Naive thymus-derived CD4-positive, alpha-beta T cell (primary cell): Measurements from ENCODE around the gene CLCNKB. TPM values are rescaled to one million over a fixed set of nuclear protein-coding genes. Genes with fewer than 3 reads are reported as not detected.
"Not testable (repeated sequence)": the region's sequence is repeated elsewhere in the genome, so short reads cannot be mapped to it uniquely, and the experiment has no call there.

Source experiments
- ATAC-seq: fragments of 150-1000 bp; cut with Tn5 transposase; 2 replicates; pipeline ENCODE4 v1.10.0; 2021; ENCODE audit warnings: mild to moderate bottlenecking, moderate library complexity
- CTCF ChIA-PET: fragments of 350-600 bp; sonication (Branson Sonifier 250); formaldehyde crosslinking; loops from one replicate; lab custom pipeline; 2021; ENCODE audit warnings: antibody characterized with exemption; lab: Charles Lee
- POLR2A ChIA-PET: fragments of 350-600 bp; sonication (Branson Sonifier 250); formaldehyde crosslinking; loops from one replicate; lab custom pipeline; 2021; ENCODE audit warnings: antibody characterized with exemption, inconsistent platforms; lab: Charles Lee
- DNase-seq, 9 donors: peaks; one replicate each; pipeline versions ENCODE4 v3.0.0 to v3.0.0-alpha.2; 2020 to 2022; ENCODE audit warnings: mixed read lengths in 1 of 9
- H3K27ac ChIP-seq: one replicate; pipeline ENCODE4 v1.7.0; 2013; ENCODE audit warnings: mild to moderate bottlenecking, low read depth, low read length, moderate library complexity
- H3K27me3 ChIP-seq, 2 donors: one replicate each; pipeline ENCODE4 v1.7.0; 2013; ENCODE audit warnings: low read length in 2 of 2, mild to moderate bottlenecking in 2 of 2, moderate library complexity in 2 of 2; ENCODE audit not compliant: control insufficient read depth in 2 of 2, insufficient read depth in 2 of 2
- H3K36me3 ChIP-seq, 3 experiments: 1 replicate in 2 of 3; 2 replicates in 1 of 3; pipeline ENCODE4 v1.7.0; 2013; ENCODE audit warnings: low read length in 3 of 3, mild to moderate bottlenecking in 3 of 3, moderate library complexity in 1 of 3; ENCODE audit not compliant: insufficient read depth in 3 of 3, control insufficient read depth in 2 of 3
- H3K4me1 ChIP-seq, 2 donors: one replicate each; pipeline ENCODE4 v1.7.0; 2013; ENCODE audit warnings: low read length in 2 of 2, mild to moderate bottlenecking in 2 of 2, moderate library complexity in 1 of 2; ENCODE audit not compliant: control insufficient read depth in 2 of 2, insufficient read depth in 2 of 2
- H3K4me3 ChIP-seq: 2 replicates; pipeline ENCODE4 v1.7.0; 2013; ENCODE audit warnings: mild to moderate bottlenecking, low read length
- H3K9me3 ChIP-seq, 3 experiments: 1 replicate in 2 of 3; 2 replicates in 1 of 3; pipeline ENCODE4 v1.7.0; 2013; ENCODE audit warnings: low read length in 3 of 3; ENCODE audit not compliant: control insufficient read depth in 2 of 3
- H3K27ac Mint-ChIP-seq, 9 donors: one replicate each; pipeline ENCODE4 v1.8.0; 2020 to 2022; ENCODE audit warnings: mixed read lengths in 9 of 9, mild to moderate bottlenecking in 8 of 9, moderate library complexity in 5 of 9, inconsistent platforms in 2 of 9
- H3K27me3 Mint-ChIP-seq, 5 donors: one replicate each; pipeline ENCODE4 v1.8.0; 2021 to 2022; ENCODE audit warnings: mixed read lengths in 5 of 5, mild to moderate bottlenecking in 1 of 5
- H3K36me3 Mint-ChIP-seq, 5 donors: one replicate each; pipeline ENCODE4 v1.8.0; 2020 to 2022; ENCODE audit warnings: mixed read lengths in 5 of 5, mild to moderate bottlenecking in 3 of 5, inconsistent platforms in 1 of 5
- H3K4me1 Mint-ChIP-seq, 7 donors: one replicate each; pipeline ENCODE4 v1.8.0; 2020 to 2022; ENCODE audit warnings: mixed read lengths in 7 of 7, mild to moderate bottlenecking in 3 of 7, inconsistent platforms in 1 of 7
- H3K4me3 Mint-ChIP-seq, 10 donors: one replicate each; pipeline ENCODE4 v1.8.0; 2020 to 2022; ENCODE audit warnings: mild to moderate bottlenecking in 10 of 10, mixed read lengths in 10 of 10, moderate library complexity in 6 of 10, inconsistent platforms in 2 of 10
- H3K9me3 Mint-ChIP-seq, 11 donors: one replicate each; pipeline ENCODE4 v1.8.0; 2020 to 2022; ENCODE audit warnings: mixed read lengths in 11 of 11, mild to moderate bottlenecking in 4 of 11, inconsistent platforms in 1 of 11, moderate library complexity in 1 of 11
- intact Hi-C, 2 donors: fragments of 100-400 bp; cut with micrococcal nuclease; formaldehyde crosslinking; loops; one replicate each; pipeline ENCODE4 v1.15.1; 2023
- polyA plus RNA-seq, 2 donors: library from polyadenylated mRNA; unstranded; fragments of 300-500 nt; fragmentation: Illumina TruSeq; gene quantifications; one replicate each; pipeline ENCODE4 v1.2.3, GENCODE V29; 2021
- total RNA-seq, 6 experiments: library from RNA in 5 of 6; stranded (reverse) in 5 of 6; gene quantifications; 1 replicate in 5 of 6; 2 replicates in 1 of 6; pipeline ENCODE4 v1.2.3 and lab custom pipeline; 2021 to 2026

CLCNKB gene
- total and polyA plus RNA-seq, 7 experiments from 2014 or later = not detected

- H3K27me3 Mint-ChIP-seq = peaks cover 6 to 24% (median 11%) of the 10 kb centered on the region in 5 donors
- ChIA-PET CTCF (no interaction called here), POLR2A (no interaction called here)
- H3K27ac ChIP-seq = no peak overlapping the region
- no peaks in the 10 kb centered on the region for H3K27me3 ChIP-seq
- ATAC-seq (no peak), DNase-seq (no peak)
- H3K4me3 Mint-ChIP-seq = no peak overlapping the region
- peaks cover 0 to 12% (median 0%) of the 10 kb centered on the region in 7 donors for H3K4me1 Mint-ChIP-seq
- H3K4me3 ChIP-seq = no peak overlapping the region
- H3K9me3 Mint-ChIP-seq = no peaks in the 10 kb centered on the region
- H3K27ac Mint-ChIP-seq = peak overlapping the region in 1 of 9 donors; percentile 55
- H3K4me1 ChIP-seq = no peaks in the 10 kb centered on the region
- no peaks in the 10 kb centered on the region for H3K9me3 ChIP-seq
- no peaks in the 10 kb centered on the region for H3K36me3 Mint-ChIP-seq
- intact Hi-C loops = no loop called here
- H3K36me3 ChIP-seq = no peaks in the 10 kb centered on the region
These were observed 14.3 kb upstream of the CLCNKB start for GRCh38 chr1:16029288-16029687.

- H3K27ac ChIP-seq = no peak overlapping the region
- no peak overlapping the region for H3K4me3 Mint-ChIP-seq
- peaks cover 6 to 24% (median 10%) of the 10 kb centered on the region in 5 donors for H3K27me3 Mint-ChIP-seq
- H3K4me1 Mint-ChIP-seq = peaks cover 0 to 12% (median 0%) of the 10 kb centered on the region in 7 donors
- H3K27me3 ChIP-seq = no peaks in the 10 kb centered on the region
- H3K36me3 Mint-ChIP-seq = no peaks in the 10 kb centered on the region
- POLR2A ChIA-PET = no interaction called here
- CTCF ChIA-PET = no interaction called here
- no peaks in the 10 kb centered on the region for H3K36me3 ChIP-seq
- no peak for ATAC-seq
- intact Hi-C loops = no loop called here
- H3K4me3 ChIP-seq = no peak overlapping the region
- no peaks in the 10 kb centered on the region for H3K9me3 ChIP-seq
- no peak for DNase-seq
- H3K9me3 Mint-ChIP-seq = no peaks in the 10 kb centered on the region
- H3K4me1 ChIP-seq = no peaks in the 10 kb centered on the region
- H3K27ac Mint-ChIP-seq = no peak overlapping the region
These were observed 12.0 kb upstream of the CLCNKB start for GRCh38 chr1:16031551-16031950.

GRCh38 chr1:16032388-16033102, 11.0 kb upstream of the CLCNKB start:
- no peaks in the 10 kb centered on the region for H3K27me3 ChIP-seq

DNA sequence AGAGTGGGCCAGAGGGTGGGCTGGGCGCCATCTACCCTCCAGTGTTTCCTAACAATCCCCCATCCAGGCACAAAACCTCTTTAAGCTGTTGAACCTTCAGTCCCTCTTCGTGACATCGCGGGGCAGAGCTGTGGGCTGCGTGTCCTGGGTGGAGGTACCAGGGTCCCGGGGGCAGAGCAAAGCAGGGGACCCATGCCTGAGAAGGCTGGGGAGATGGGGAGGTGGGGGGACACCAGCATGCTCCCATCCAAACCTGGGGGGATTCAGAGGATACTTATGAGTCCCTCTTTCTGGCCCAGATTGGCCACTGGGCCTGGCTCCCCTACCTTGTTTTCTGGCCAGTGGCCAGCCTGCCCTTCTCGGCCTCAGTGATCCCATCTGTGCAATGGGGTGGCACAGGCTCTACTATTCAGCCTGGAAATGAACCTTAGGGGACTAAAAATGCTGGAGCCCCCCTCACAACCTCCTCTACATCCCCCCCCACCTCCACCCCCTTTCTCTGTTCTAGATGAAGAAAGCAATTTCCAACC, 10.4 kb upstream of the CLCNKB start:
- CTCF ChIA-PET, H3K4me1 Mint-ChIP-seq, H3K27ac ChIP-seq, H3K9me3 Mint-ChIP-seq, H3K36me3 Mint-ChIP-seq, H3K27ac Mint-ChIP-seq, DNase-seq, POLR2A ChIA-PET, H3K9me3 ChIP-seq, H3K36me3 ChIP-seq, H3K4me3 ChIP-seq, H3K4me3 Mint-ChIP-seq, H3K4me1 ChIP-seq, ATAC-seq, H3K27me3 ChIP-seq, intact Hi-C loops: not testable (repeated sequence)
- H3K27me3 Mint-ChIP-seq = peaks cover 3 to 18% (median 6%) of the 10 kb centered on the region in 5 donors

More at GRCh38 chr1:16032388-16033102, 11.0 kb upstream of the CLCNKB start:
- Histone ChIP-seq H3K4me3 (no peak overlapping the region), H3K36me3 (no peaks in the 10 kb centered on the region), H3K4me1 (no peaks in the 10 kb centered on the region), H3K27ac (no peak overlapping the region), H3K9me3 (no peaks in the 10 kb centered on the region)
- Mint-ChIP-seq H3K27me3 (peaks cover 6 to 24% (median 10%) of the 10 kb centered on the region in 5 donors), H3K4me3 (no peak overlapping the region), H3K4me1 (peaks cover 0 to 5% (median 0%) of the 10 kb centered on the region in 7 donors), H3K36me3 (no peaks in the 10 kb centered on the region), H3K27ac (no peak overlapping the region), H3K9me3 (no peaks in the 10 kb centered on the region)
- ChIA-PET CTCF (no interaction called here), POLR2A (no interaction called here)
- ATAC-seq (peak; percentile 89), DNase-seq (peak in 2 of 9 donors; percentile 22 to 70)
- intact Hi-C loops = no loop called here

GRCh38 chr1:16036461-16036860, 7.1 kb upstream of the CLCNKB start:
- H3K4me1 ChIP-seq, H3K9me3 Mint-ChIP-seq, H3K27ac ChIP-seq, H3K4me3 Mint-ChIP-seq, H3K9me3 ChIP-seq, H3K4me3 ChIP-seq, H3K27ac Mint-ChIP-seq, H3K27me3 ChIP-seq, H3K36me3 ChIP-seq, ATAC-seq, H3K4me1 Mint-ChIP-seq, intact Hi-C loops, POLR2A ChIA-PET, DNase-seq, CTCF ChIA-PET, H3K27me3 Mint-ChIP-seq, H3K36me3 Mint-ChIP-seq: not testable (repeated sequence)

GRCh38 chr1:16038620-16038912, 5.0 kb upstream of the CLCNKB start:
- no peak overlapping the region for H3K4me3 Mint-ChIP-seq
- no peaks in the 10 kb centered on the region for H3K9me3 Mint-ChIP-seq
- Histone ChIP-seq H3K27me3 (no peaks in the 10 kb centered on the region), H3K9me3 (no peaks in the 10 kb centered on the region), H3K27ac (no peak overlapping the region), H3K4me1 (no peaks in the 10 kb centered on the region), H3K36me3 (no peaks in the 10 kb centered on the region), H3K4me3 (no peak overlapping the region)
- H3K27ac Mint-ChIP-seq = no peak overlapping the region
- H3K27me3 Mint-ChIP-seq = peaks cover 0 to 4% (median 0%) of the 10 kb centered on the region in 5 donors
- H3K4me1 Mint-ChIP-seq = no peaks in the 10 kb centered on the region
- DNase-seq (no peak), ATAC-seq (no peak)
- CTCF ChIA-PET = no interaction called here
- intact Hi-C loops = no loop called here
- no peaks in the 10 kb centered on the region for H3K36me3 Mint-ChIP-seq
- POLR2A ChIA-PET = no interaction called here

GRCh38 chr1:16039871-16040270, 3.7 kb upstream of the CLCNKB start:
- H3K36me3 Mint-ChIP-seq, POLR2A ChIA-PET, DNase-seq, H3K27ac ChIP-seq, H3K9me3 ChIP-seq, H3K36me3 ChIP-seq, CTCF ChIA-PET, ATAC-seq, H3K4me3 Mint-ChIP-seq, intact Hi-C loops, H3K27ac Mint-ChIP-seq, H3K27me3 Mint-ChIP-seq, H3K4me3 ChIP-seq, H3K4me1 ChIP-seq, H3K9me3 Mint-ChIP-seq, H3K4me1 Mint-ChIP-seq, H3K27me3 ChIP-seq: not testable (repeated sequence)
